IMR-90 (cell line): ENCODE results near the gene USH1G. TPM values are rescaled to one million over a fixed set of nuclear protein-coding genes. Genes with fewer than 3 reads are reported as not detected.

Experiments
- ATAC-seq: fragments of 200-7000 bp; cut with Tn5 transposase; 2 replicates; pipeline ENCODE4 v1.9.1; 2020; ENCODE audit warnings: low read depth, mild to moderate bottlenecking, moderate library complexity
- BruUV-seq: library from RNA; stranded (reverse); fragments of 400-500 nt; replicated peaks from 2 replicates; lab custom pipeline; 2021; lab: Mats Ljungman, UMichigan
- CTCF ChIA-PET: fragments of 300-600 bp; formaldehyde crosslinking; extraction: SDS; loops from one replicate; lab custom pipeline; 2021; ENCODE audit warnings: antibody characterized with exemption; lab: Yijun Ruan, JAX
- POLR2A ChIA-PET: fragments of 300-600 bp; sonication (Branson Sonifier 250); formaldehyde crosslinking; loops from one replicate; lab custom pipeline; 2022; ENCODE audit warnings: antibody characterized with exemption; ENCODE audit not compliant: unreplicated experiment; lab: Charles Lee
- DNase-seq: peaks from one replicate; pipeline ENCODE4 v3.0.0; 2013
- H2AFZ ChIP-seq: replicated peaks from 2 replicates; pipeline ENCODE3; 2013; ENCODE audit warnings: low read length, mild to moderate bottlenecking; ENCODE audit not compliant: poor library complexity
- H2AK5ac ChIP-seq: 2 replicates; pipeline ENCODE4 v1.6.1; 2013; ENCODE audit warnings: low read depth, low read length, inconsistent platforms
- H2AK9ac ChIP-seq: replicated peaks from 2 replicates; pipeline ENCODE3; 2013; ENCODE audit warnings: mild to moderate bottlenecking, low read depth, low read length, moderate library complexity; ENCODE audit not compliant: poor library complexity
- H2BK120ac ChIP-seq: 2 replicates; pipeline ENCODE4 v1.6.1; 2013; ENCODE audit warnings: low read depth, low read length, inconsistent platforms
- H2BK15ac ChIP-seq: 3 replicates; pipeline ENCODE4 v1.6.1; 2013; ENCODE audit warnings: low read depth, low read length, inconsistent platforms
- H2BK20ac ChIP-seq: 2 replicates; pipeline ENCODE4 v1.6.1; 2013; ENCODE audit warnings: low read depth, mild to moderate bottlenecking, inconsistent platforms, low read length, moderate library complexity
- H2BK5ac ChIP-seq: 2 replicates; pipeline ENCODE4 v1.6.1; 2013; ENCODE audit warnings: mild to moderate bottlenecking, low read depth, low read length, inconsistent platforms; ENCODE audit not compliant: poor library complexity, severe bottlenecking
- H3K14ac ChIP-seq: replicated peaks from 2 replicates; pipeline ENCODE4 v1.6.1; 2013; ENCODE audit warnings: low read depth, low read length, inconsistent platforms
- H3K18ac ChIP-seq: 2 replicates; pipeline ENCODE4 v1.6.1; 2013; ENCODE audit warnings: low read depth, low read length, control low read depth
- H3K23ac ChIP-seq: 2 replicates; pipeline ENCODE4 v1.6.1; 2013; ENCODE audit warnings: low read depth, low read length, inconsistent platforms
- H3K27ac ChIP-seq: 2 replicates; pipeline ENCODE4 v1.5.1; 2013; ENCODE audit warnings: mild to moderate bottlenecking, control low read depth, low read length; ENCODE audit not compliant: insufficient read depth
- H3K27me3 ChIP-seq: 2 replicates; pipeline ENCODE4 v1.6.1; 2013; ENCODE audit warnings: low read length; ENCODE audit not compliant: control insufficient read depth, insufficient read depth
- H3K36me3 ChIP-seq: 2 replicates; pipeline ENCODE4 v1.6.1; 2013; ENCODE audit warnings: low read length, mixed read lengths; ENCODE audit not compliant: control insufficient read depth, insufficient read depth
- H3K4ac ChIP-seq: 2 replicates; pipeline ENCODE4 v1.6.1; 2013; ENCODE audit warnings: low read depth, low read length, inconsistent platforms
- H3K4me1 ChIP-seq: 2 replicates; pipeline ENCODE4 v1.6.1; 2013; ENCODE audit warnings: low read length, mixed read lengths; ENCODE audit not compliant: control insufficient read depth, insufficient read depth
- H3K4me2 ChIP-seq: 2 replicates; pipeline ENCODE4 v1.6.1; 2013; ENCODE audit warnings: low read depth, mild to moderate bottlenecking, control low read depth, low read length, moderate library complexity
- H3K4me3 ChIP-seq: 2 replicates; pipeline ENCODE4 v1.5.1; 2013; ENCODE audit warnings: low read depth, mild to moderate bottlenecking, control low read depth, low read length, moderate library complexity; ENCODE audit not compliant: insufficient read depth
- H3K56ac ChIP-seq: 2 replicates; pipeline ENCODE4 v1.6.1; 2013; ENCODE audit warnings: low read length, inconsistent platforms; ENCODE audit not compliant: insufficient read depth; ENCODE audit errors: extremely low read depth
- H3K79me1 ChIP-seq, 2 experiments: 2 replicates each; pipeline ENCODE4 v1.6.1; 2013; ENCODE audit warnings: low read length in 2 of 2, inconsistent platforms in 1 of 2, low read depth in 1 of 2
- H3K9ac ChIP-seq: 2 replicates; pipeline ENCODE4 v1.6.1; 2013; ENCODE audit warnings: low read depth, low read length, control low read depth
- H3K9me1 ChIP-seq: 2 replicates; pipeline ENCODE4 v1.6.1; 2013; ENCODE audit warnings: low read length, inconsistent platforms; ENCODE audit not compliant: insufficient read depth
- H3K9me3 ChIP-seq: 2 replicates; pipeline ENCODE4 v1.6.1; 2013; ENCODE audit warnings: low read length; ENCODE audit not compliant: control insufficient read depth, insufficient read depth
- H4K20me1 ChIP-seq: 2 replicates; pipeline ENCODE4 v1.6.1; 2013; ENCODE audit warnings: low read length, inconsistent platforms; ENCODE audit not compliant: insufficient read depth
- H4K5ac ChIP-seq: 2 replicates; pipeline ENCODE4 v1.6.1; 2013; ENCODE audit warnings: mild to moderate bottlenecking, low read depth, low read length, control low read depth
- H4K8ac ChIP-seq, 2 experiments: 2 replicates each; pipeline ENCODE4 v1.6.1; 2013; ENCODE audit warnings: low read depth in 2 of 2, low read length in 2 of 2, control low read depth in 1 of 2, inconsistent platforms in 1 of 2
- H4K91ac ChIP-seq: 2 replicates; pipeline ENCODE4 v1.6.1; 2013; ENCODE audit warnings: low read depth, low read length, inconsistent platforms; ENCODE audit not compliant: insufficient read depth
- BHLHE40 ChIP-seq: fragments of 150-350 bp; IDR thresholded peaks from 2 replicates; pipeline ENCODE4 v1.6.1; 2016; ENCODE audit warnings: mild to moderate bottlenecking, low read depth, low read length
- CEBPB ChIP-seq: IDR thresholded peaks from 2 replicates; pipeline ENCODE4 v1.6.1; 2012; ENCODE audit warnings: low read depth, low read length, improper control_type of control experiment
- CHD1 ChIP-seq: IDR thresholded peaks from 2 replicates; pipeline ENCODE4 v1.6.1; 2012; ENCODE audit warnings: low read depth, low read length, improper control_type of control experiment
- CTCF ChIP-seq: conservative IDR thresholded peaks from 2 replicates; pipeline ENCODE4 v1.5.1; 2012; ENCODE audit warnings: mild to moderate bottlenecking, low read depth, low read length, improper control_type of control experiment
- MAFK ChIP-seq: IDR thresholded peaks from 2 replicates; pipeline ENCODE4 v1.6.1; 2012; ENCODE audit warnings: low read depth, low read length, improper control_type of control experiment
- MXI1 ChIP-seq: IDR thresholded peaks from 2 replicates; pipeline ENCODE4 v1.6.1; 2012; ENCODE audit warnings: low read depth, mild to moderate bottlenecking, low read length, moderate library complexity, borderline replicate concordance
- NFE2L2 ChIP-seq: fragments of 150-350 bp; IDR thresholded peaks from 2 replicates; pipeline ENCODE4 v1.6.1; 2016; ENCODE audit warnings: low read depth, mild to moderate bottlenecking, low read length
- RAD21 ChIP-seq: IDR thresholded peaks from 2 replicates; pipeline ENCODE4 v1.6.1; 2012; ENCODE audit warnings: low read length, improper control_type of control experiment
- RFX5 ChIP-seq: IDR thresholded peaks from 2 replicates; pipeline ENCODE4 v1.8.0; 2012; ENCODE audit warnings: low read depth, mild to moderate bottlenecking, low read length, moderate library complexity
- SMC3 ChIP-seq: fragments of 150-350 bp; IDR thresholded peaks from 2 replicates; pipeline ENCODE4 v1.6.1; 2016; ENCODE audit warnings: low read depth, mild to moderate bottlenecking, antibody characterized with exemption, low read length, moderate library complexity
- WGBS, 2 experiments: methylation state at CpG; one replicate each; pipeline versions ENCODE4 v1.1.5 to v1.1.7; 2013; ENCODE audit warnings: missing lambda C conversion rate in 2 of 2; ENCODE audit not compliant: insufficient read length in 1 of 2; ENCODE audit errors: extremely low coverage in 2 of 2; 5-methylcytosine and 5-hydroxymethylcytosine counted together
- dilution Hi-C: fragments of 300-500 bp; cut with HindIII; formaldehyde crosslinking; loops from one replicate; pipeline ENCODE4 v1.14.3; 2018; ENCODE audit warnings: low sequenced_read_pairs; ENCODE audit not compliant: unreplicated experiment
- in situ Hi-C: fragments of 300-500 bp; cut with MboI; formaldehyde crosslinking; loops from 3 replicates; pipeline ENCODE4 v1.14.3; 2019; ENCODE audit warnings: low sequenced_read_pairs, inconsistent platforms, mixed read lengths
- intact Hi-C: fragments of 100-400 bp; cut with micrococcal nuclease; formaldehyde crosslinking; loops from 2 replicates; pipeline ENCODE4 v1.10.0; 2022
- polyA plus RNA-seq, 3 experiments: library from polyadenylated mRNA; depleted of rRNA; stranded (reverse); fragments of >200 nt; gene quantifications; 2 replicates each; pipeline ENCODE4 v1.2.3, GENCODE V29; 2012; ENCODE audit warnings: low replicate concordance in 1 of 3
- total RNA-seq: library from RNA; depleted of rRNA; stranded (reverse); fragments of >200 nt; gene quantifications from 2 replicates; pipeline ENCODE4 v1.2.3, GENCODE V29; 2012
- TF ChIP-seq, protein P1 (sequence below): fragments of 150-350 bp; IDR thresholded peaks from 2 replicates; pipeline ENCODE4 v1.6.1; 2017; ENCODE audit warnings: mild to moderate bottlenecking, antibody characterized with exemption, low read length, low read depth

Gene USH1G
- total and polyA plus RNA-seq, 2 of the 4 experiments (the other 2 are of a cell fraction) = not detected

DNA sequence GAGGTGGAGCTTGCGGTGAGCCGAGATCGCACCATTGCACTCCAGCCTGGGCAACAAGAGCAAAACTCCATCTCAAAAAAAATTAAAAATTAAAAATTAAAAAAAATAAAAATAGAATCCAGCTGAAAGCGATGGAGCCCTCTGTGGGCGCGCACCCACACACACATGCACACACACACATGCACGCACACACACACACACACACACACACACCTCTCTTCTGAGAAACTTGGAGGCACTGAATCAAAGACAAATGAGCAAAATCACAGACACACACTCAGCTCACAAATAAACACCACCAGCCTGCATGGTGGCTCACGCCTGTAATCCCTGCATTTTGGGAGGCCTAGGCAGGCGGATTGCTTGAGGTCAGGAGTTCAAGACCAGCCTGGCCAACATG lies 20.0 kb downstream of the USH1G start:
- Histone ChIP-seq H3K36me3 (no peaks in the 10 kb centered on the region), H2BK5ac (no peak overlapping the region), H4K91ac (no peak overlapping the region), H3K4me3 (no peak overlapping the region), H2BK15ac (no peak overlapping the region), H3K18ac (no peak overlapping the region), H3K4ac (no peak overlapping the region), H2AFZ (no peak overlapping the region), H3K14ac (no peak overlapping the region), H2AK5ac (no peak overlapping the region), H3K27ac (no peak overlapping the region), H3K4me1 (no peaks in the 10 kb centered on the region), H3K9me1 (no peaks in the 10 kb centered on the region), H3K4me2 (no peak overlapping the region), H3K56ac (no peak overlapping the region), H3K23ac (no peak overlapping the region), H4K8ac (no peak overlapping the region), H3K79me1 (no peaks in the 10 kb centered on the region), H2AK9ac (no peak overlapping the region), H4K5ac (no peak overlapping the region), H2BK20ac (no peak overlapping the region), H3K9ac (no peak overlapping the region), H2BK120ac (no peak overlapping the region), H3K9me3 (no peaks in the 10 kb centered on the region), H3K27me3 (peaks cover 38% of the 10 kb centered on the region), H4K20me1 (no peaks in the 10 kb centered on the region)
- CTCF ChIA-PET = no interaction called here
- TF ChIP-seq CEBPB = no peak
- TF ChIP-seq CHD1 = no peak
- TF ChIP-seq RFX5 = no peak
- TF ChIP-seq RAD21 = no peak
- no peak for TF ChIP-seq NFE2L2
- no peak for TF ChIP-seq CTCF
- no peak for TF ChIP-seq MXI1
- TF ChIP-seq BHLHE40 = no peak
- TF ChIP-seq, protein P1, sequence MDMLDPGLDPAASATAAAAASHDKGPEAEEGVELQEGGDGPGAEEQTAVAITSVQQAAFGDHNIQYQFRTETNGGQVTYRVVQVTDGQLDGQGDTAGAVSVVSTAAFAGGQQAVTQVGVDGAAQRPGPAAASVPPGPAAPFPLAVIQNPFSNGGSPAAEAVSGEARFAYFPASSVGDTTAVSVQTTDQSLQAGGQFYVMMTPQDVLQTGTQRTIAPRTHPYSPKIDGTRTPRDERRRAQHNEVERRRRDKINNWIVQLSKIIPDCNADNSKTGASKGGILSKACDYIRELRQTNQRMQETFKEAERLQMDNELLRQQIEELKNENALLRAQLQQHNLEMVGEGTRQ = no peak
- no peak for TF ChIP-seq SMC3
- no peak for TF ChIP-seq MAFK
- WGBS, 2 experiments = 50% methylated on average over 1 of the region's 9 CpGs; no CpG with 5 or more reads in 1 of the 2 experiments
- in situ Hi-C loops = no loop called here
- intact Hi-C loops = no loop called here
- DNase-seq = no peak
- dilution Hi-C loops = no loop called here
- ATAC-seq = no peak
- POLR2A ChIA-PET = no interaction called here
- no TSS peak for BruUV-seq
